ENCODE results near the gene NRXN3.

- TF ChIP-seq EZH2 (IDR thresholded peaks at IDR 0.05; ENCODE audit: borderline replicate concordance, low read length) (no peak), CTCF (IDR thresholded peaks at IDR 0.05; ENCODE audit: low read length) (no peak)
Observed at GRCh38 chr14:79299162-79299561, 1129.0 kb downstream of the NRXN3 start.

All from OCI-LY1 (cell line).